ENCODE data around the gene NTSR2.

The NTSR2 gene

DNA sequence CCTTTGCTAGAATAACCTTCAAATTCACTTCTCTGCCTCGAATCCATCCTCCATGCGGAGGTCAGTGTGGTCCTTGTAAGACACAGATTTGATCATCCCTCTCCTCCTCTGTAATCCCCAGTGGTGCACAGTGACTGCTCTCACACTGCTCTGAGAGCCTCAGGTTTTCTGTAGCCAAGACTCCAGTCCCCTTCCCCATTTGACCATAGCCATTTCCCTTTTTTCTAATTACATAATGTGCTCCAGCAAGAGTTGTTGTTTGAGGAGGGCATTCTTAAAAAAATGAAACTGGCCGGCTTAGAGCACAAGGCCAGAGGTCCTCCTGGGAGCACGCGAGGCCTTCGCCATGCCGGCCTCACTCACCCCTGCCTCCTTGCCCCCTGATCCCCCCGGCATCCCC is 41.8 kb upstream of the NTSR2 start:
- H3K4me1 ChIP-seq (ENCODE audit: control insufficient read depth in 2 of 2, insufficient read depth in 1 of 2, low read depth in 1 of 2, low read length in 2 of 2): no peaks in the 10 kb centered on the region
- no peak overlapping the region for H3K23ac ChIP-seq (ENCODE audit: low read depth, low read length, poor library complexity)
- no peaks in the 10 kb centered on the region for H3K36me3 ChIP-seq (replicated peaks in 1 of 2; ENCODE audit: control insufficient read depth in 2 of 2, insufficient read depth in 2 of 2, low read length in 2 of 2)
- H3K27ac ChIP-seq (replicated peaks; ENCODE audit: low read length): no peak overlapping the region
- no peak overlapping the region for H3K4me2 ChIP-seq (ENCODE audit: insufficient read depth, low read length, poor library complexity, severe bottlenecking)
- no peak overlapping the region for H3K14ac ChIP-seq (ENCODE audit: low read length)
- H3K4ac ChIP-seq (ENCODE audit: low read length): no peak overlapping the region
- no peak overlapping the region for H2AK5ac ChIP-seq (ENCODE audit: low read depth, low read length)
- H2AFZ ChIP-seq (ENCODE audit: low read length): no peak overlapping the region
- no peak overlapping the region for H2BK5ac ChIP-seq (ENCODE audit: low read length)
- H3K79me1 ChIP-seq (ENCODE audit: low read depth, low read length): no peaks in the 10 kb centered on the region
- DNase-seq (ENCODE audit: low spot score): no peak
- H4K8ac ChIP-seq (ENCODE audit: low read depth, low read length): no peak overlapping the region
- H3K18ac ChIP-seq (ENCODE audit: low read length): no peak overlapping the region
- no peak overlapping the region for H2BK120ac ChIP-seq (ENCODE audit: low read depth, low read length)
- H3K9me3 ChIP-seq (replicated peaks in 1 of 2; ENCODE audit: control insufficient read depth in 2 of 2, insufficient read depth in 1 of 2, low read depth in 1 of 2, low read length in 2 of 2): no peaks in the 10 kb centered on the region
- no peak overlapping the region for H3K4me3 ChIP-seq (ENCODE audit: low read length in 2 of 2)
- no peak overlapping the region for H2BK12ac ChIP-seq (ENCODE audit: low read length)
- no CpG with 5 or more reads among the region's 8 CpGs for WGBS, 2 donors (ENCODE audit: extremely low coverage in 2 of 2, insufficient read length in 2 of 2, insufficient replicate concordance in 1 of 2)
- H2BK15ac ChIP-seq (ENCODE audit: low read length): no peak overlapping the region
- H4K91ac ChIP-seq (ENCODE audit: low read depth, low read length, poor library complexity): no peak overlapping the region
- H3K9ac ChIP-seq (ENCODE audit: low read depth, low read length, poor library complexity): no peak overlapping the region
- H3K27me3 ChIP-seq (ENCODE audit: control insufficient read depth in 3 of 3, insufficient read depth in 3 of 3, low read depth in 1 of 3, low read length in 3 of 3): peaks cover 0 to 39% (median 0%) of the 10 kb centered on the region in 3 experiments

DNA sequence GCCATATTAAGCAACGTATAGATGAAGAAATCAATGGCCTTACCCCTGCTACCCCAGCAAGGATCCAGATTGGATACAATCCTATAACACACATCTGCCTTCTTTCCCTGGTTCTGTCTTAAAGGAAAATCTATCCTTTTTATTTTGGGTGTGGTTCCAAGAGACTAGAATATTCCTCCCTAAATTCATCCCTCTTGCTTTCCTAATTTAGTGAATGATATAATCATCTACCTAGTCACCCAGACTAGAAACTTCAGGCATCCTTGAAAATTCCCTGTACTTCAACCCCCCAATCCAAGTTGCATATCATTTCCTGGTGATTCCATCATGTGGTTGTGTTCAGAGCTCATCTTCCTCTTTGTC is 41.3 kb upstream of the NTSR2 start:
- H3K36me3 ChIP-seq (replicated peaks in 1 of 2; ENCODE audit: control insufficient read depth in 2 of 2, insufficient read depth in 2 of 2, low read length in 2 of 2): no peaks in the 10 kb centered on the region
- no CpG with 5 or more reads among the region's 1 CpG for WGBS, 2 donors (ENCODE audit: extremely low coverage in 2 of 2, insufficient read length in 2 of 2, insufficient replicate concordance in 1 of 2)
- no peak overlapping the region for H2BK5ac ChIP-seq (ENCODE audit: low read length)
- H3K4me3 ChIP-seq (ENCODE audit: low read length in 2 of 2): no peak overlapping the region
- no peak overlapping the region for H3K23ac ChIP-seq (ENCODE audit: low read depth, low read length, poor library complexity)
- no peak overlapping the region for H3K4ac ChIP-seq (ENCODE audit: low read length)
- no peaks in the 10 kb centered on the region for H3K79me1 ChIP-seq (ENCODE audit: low read depth, low read length)
- DNase-seq (ENCODE audit: low spot score): no peak
- H4K8ac ChIP-seq (ENCODE audit: low read depth, low read length): no peak overlapping the region
- H4K91ac ChIP-seq (ENCODE audit: low read depth, low read length, poor library complexity): no peak overlapping the region
- no peak overlapping the region for H3K18ac ChIP-seq (ENCODE audit: low read length)
- no peak overlapping the region for H3K14ac ChIP-seq (ENCODE audit: low read length)
- no peak overlapping the region for H2BK120ac ChIP-seq (ENCODE audit: low read depth, low read length)
- H3K9ac ChIP-seq (ENCODE audit: low read depth, low read length, poor library complexity): no peak overlapping the region
- no peak overlapping the region for H2BK12ac ChIP-seq (ENCODE audit: low read length)
- no peak overlapping the region for H2AFZ ChIP-seq (ENCODE audit: low read length)
- no peak overlapping the region for H2BK15ac ChIP-seq (ENCODE audit: low read length)
- H2AK5ac ChIP-seq (ENCODE audit: low read depth, low read length): no peak overlapping the region
- no peak overlapping the region for H3K4me2 ChIP-seq (ENCODE audit: insufficient read depth, low read length, poor library complexity, severe bottlenecking)
- H3K27me3 ChIP-seq (ENCODE audit: control insufficient read depth in 3 of 3, insufficient read depth in 3 of 3, low read depth in 1 of 3, low read length in 3 of 3): peaks cover 0 to 35% (median 0%) of the 10 kb centered on the region in 3 experiments
- H3K4me1 ChIP-seq (ENCODE audit: control insufficient read depth in 2 of 2, insufficient read depth in 1 of 2, low read depth in 1 of 2, low read length in 2 of 2): no peaks in the 10 kb centered on the region
- no peak overlapping the region for H3K27ac ChIP-seq (replicated peaks; ENCODE audit: low read length)
- H3K9me3 ChIP-seq (replicated peaks in 1 of 2; ENCODE audit: control insufficient read depth in 2 of 2, insufficient read depth in 1 of 2, low read depth in 1 of 2, low read length in 2 of 2): no peaks in the 10 kb centered on the region

DNA sequence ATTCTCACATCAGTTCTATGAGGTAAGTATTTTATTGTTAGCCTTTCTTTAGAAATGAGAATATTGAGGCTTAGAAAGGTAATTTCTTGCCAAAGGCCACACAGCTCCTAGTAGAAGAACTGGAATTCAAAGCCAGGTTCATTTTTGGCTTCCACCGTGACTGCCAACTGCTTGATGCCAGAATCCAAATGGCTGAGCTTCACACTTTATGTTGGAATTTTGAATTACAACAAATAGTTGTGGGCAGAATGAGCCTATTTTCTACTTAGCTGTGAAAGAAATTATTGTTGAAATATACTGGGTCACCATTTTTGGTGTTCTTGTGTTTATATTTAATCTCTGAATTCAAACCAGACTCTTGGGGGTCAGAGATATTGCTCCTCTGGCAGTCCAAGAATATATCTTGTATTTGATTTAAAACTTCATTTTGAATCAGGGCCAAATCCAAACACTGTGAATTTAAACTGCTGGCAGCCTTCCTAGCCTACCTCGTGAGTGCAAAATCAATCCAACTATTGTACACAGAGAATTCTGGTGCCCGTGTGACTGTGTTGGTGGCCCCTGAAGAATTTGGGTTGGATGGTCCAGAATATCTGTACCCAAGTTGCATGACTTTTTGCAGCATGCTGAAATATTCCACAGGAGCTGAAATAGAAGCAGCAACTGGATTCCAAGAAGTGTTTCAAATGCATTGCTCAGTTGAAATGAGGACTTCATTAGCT is 40.8 kb upstream of the NTSR2 start:
- H3K14ac ChIP-seq (ENCODE audit: low read length): no peak overlapping the region
- no peak overlapping the region for H2BK5ac ChIP-seq (ENCODE audit: low read length)
- H4K91ac ChIP-seq (ENCODE audit: low read depth, low read length, poor library complexity): no peak overlapping the region
- DNase-seq (ENCODE audit: low spot score): no peak
- H3K36me3 ChIP-seq (replicated peaks in 1 of 2; ENCODE audit: control insufficient read depth in 2 of 2, insufficient read depth in 2 of 2, low read length in 2 of 2): no peaks in the 10 kb centered on the region
- H3K23ac ChIP-seq (ENCODE audit: low read depth, low read length, poor library complexity): no peak overlapping the region
- no peak overlapping the region for H2BK15ac ChIP-seq (ENCODE audit: low read length)
- H3K9me3 ChIP-seq (replicated peaks in 1 of 2; ENCODE audit: control insufficient read depth in 2 of 2, insufficient read depth in 1 of 2, low read depth in 1 of 2, low read length in 2 of 2): no peaks in the 10 kb centered on the region
- H2BK120ac ChIP-seq (ENCODE audit: low read depth, low read length): no peak overlapping the region
- H3K27ac ChIP-seq (replicated peaks; ENCODE audit: low read length): no peak overlapping the region
- no peak overlapping the region for H3K4ac ChIP-seq (ENCODE audit: low read length)
- no peak overlapping the region for H2AK5ac ChIP-seq (ENCODE audit: low read depth, low read length)
- no peak overlapping the region for H3K4me3 ChIP-seq (ENCODE audit: low read length in 2 of 2)
- no peak overlapping the region for H2BK12ac ChIP-seq (ENCODE audit: low read length)
- H3K9ac ChIP-seq (ENCODE audit: low read depth, low read length, poor library complexity): no peak overlapping the region
- H2AFZ ChIP-seq (ENCODE audit: low read length): no peak overlapping the region
- no peak overlapping the region for H3K18ac ChIP-seq (ENCODE audit: low read length)
- WGBS, 2 donors (ENCODE audit: extremely low coverage in 2 of 2, insufficient read length in 2 of 2, insufficient replicate concordance in 1 of 2): no CpG with 5 or more reads among the region's 3 CpGs
- H3K79me1 ChIP-seq (ENCODE audit: low read depth, low read length): no peaks in the 10 kb centered on the region
- peaks cover 0 to 30% (median 0%) of the 10 kb centered on the region in 3 experiments for H3K27me3 ChIP-seq (ENCODE audit: control insufficient read depth in 3 of 3, insufficient read depth in 3 of 3, low read depth in 1 of 3, low read length in 3 of 3)
- H3K4me2 ChIP-seq (ENCODE audit: insufficient read depth, low read length, poor library complexity, severe bottlenecking): no peak overlapping the region
- H4K8ac ChIP-seq (ENCODE audit: low read depth, low read length): no peak overlapping the region
- no peaks in the 10 kb centered on the region for H3K4me1 ChIP-seq (ENCODE audit: control insufficient read depth in 2 of 2, insufficient read depth in 1 of 2, low read depth in 1 of 2, low read length in 2 of 2)

- no peak overlapping the region for H2BK12ac ChIP-seq (ENCODE audit: low read length)
- DNase-seq (ENCODE audit: low spot score): no peak
- H2BK15ac ChIP-seq (ENCODE audit: low read length): no peak overlapping the region
- no peak overlapping the region for H3K23ac ChIP-seq (ENCODE audit: low read depth, low read length, poor library complexity)
- H2BK5ac ChIP-seq (ENCODE audit: low read length): no peak overlapping the region
- peaks cover 0 to 3% of the 10 kb centered on the region in 2 donors for H3K9me3 ChIP-seq (replicated peaks in 1 of 2; ENCODE audit: control insufficient read depth in 2 of 2, insufficient read depth in 1 of 2, low read depth in 1 of 2, low read length in 2 of 2)
- H3K27me3 ChIP-seq (ENCODE audit: control insufficient read depth in 3 of 3, insufficient read depth in 3 of 3, low read depth in 1 of 3, low read length in 3 of 3): peaks cover 0 to 28% (median 0%) of the 10 kb centered on the region in 3 experiments
- no peak overlapping the region for H3K4me3 ChIP-seq (ENCODE audit: low read length in 2 of 2)
- H3K9ac ChIP-seq (ENCODE audit: low read depth, low read length, poor library complexity): no peak overlapping the region
- no peak overlapping the region for H2BK120ac ChIP-seq (ENCODE audit: low read depth, low read length)
- H3K36me3 ChIP-seq (replicated peaks in 1 of 2; ENCODE audit: control insufficient read depth in 2 of 2, insufficient read depth in 2 of 2, low read length in 2 of 2): no peaks in the 10 kb centered on the region
- no peak overlapping the region for H3K18ac ChIP-seq (ENCODE audit: low read length)
- no peaks in the 10 kb centered on the region for H3K4me1 ChIP-seq (ENCODE audit: control insufficient read depth in 2 of 2, insufficient read depth in 1 of 2, low read depth in 1 of 2, low read length in 2 of 2)
- H4K8ac ChIP-seq (ENCODE audit: low read depth, low read length): no peak overlapping the region
- no peak overlapping the region for H4K91ac ChIP-seq (ENCODE audit: low read depth, low read length, poor library complexity)
- no peaks in the 10 kb centered on the region for H3K79me1 ChIP-seq (ENCODE audit: low read depth, low read length)
- H3K27ac ChIP-seq (replicated peaks; ENCODE audit: low read length): no peak overlapping the region
- no peak overlapping the region for H2AFZ ChIP-seq (ENCODE audit: low read length)
- H3K4me2 ChIP-seq (ENCODE audit: insufficient read depth, low read length, poor library complexity, severe bottlenecking): no peak overlapping the region
- no peak overlapping the region for H3K4ac ChIP-seq (ENCODE audit: low read length)
- H2AK5ac ChIP-seq (ENCODE audit: low read depth, low read length): no peak overlapping the region
- no peak overlapping the region for H3K14ac ChIP-seq (ENCODE audit: low read length)
- no CpG with 5 or more reads among the region's 3 CpGs for WGBS, 2 donors (ENCODE audit: extremely low coverage in 2 of 2, insufficient read length in 2 of 2, insufficient replicate concordance in 1 of 2)
These were observed 40.2 kb upstream of the NTSR2 start for GRCh38 chr2:11710210-11710609.

Measured in neuronal stem cell (in vitro differentiated cells).